Panc1 (cell line): ENCODE data around the gene CEACAM16. TPM values are rescaled to one million over a fixed set of nuclear protein-coding genes. Genes with fewer than 3 reads are reported as not detected.

Experiments
- ATAC-seq: fragments of 200-7000 bp; cut with Tn5 transposase; 2 replicates; pipeline ENCODE4 v1.9.1; 2020; ENCODE audit warnings: mild to moderate bottlenecking, moderate library complexity
- BruUV-seq: library from RNA; stranded (reverse); fragments of 400-500 nt; replicated peaks from 2 replicates; lab custom pipeline; 2021; lab: Mats Ljungman, UMichigan
- CTCF ChIA-PET: fragments of 300-600 bp; sonication (Branson Sonifier 250); formaldehyde crosslinking; loops from one replicate; lab custom pipeline; 2022; ENCODE audit warnings: antibody characterized with exemption; lab: Charles Lee
- POLR2A ChIA-PET: fragments of 300-600 bp; sonication (Branson Sonifier 250); formaldehyde crosslinking; loops from one replicate; lab custom pipeline; 2022; ENCODE audit warnings: antibody characterized with exemption; lab: Charles Lee
- DNase-seq: peaks from one replicate; pipeline ENCODE4 v3.0.0-alpha.2; 2010; ENCODE audit warnings: low read depth, low spot score
- H3K27ac ChIP-seq: 2 replicates; pipeline ENCODE4 v1.5.1; 2011; ENCODE audit warnings: mild to moderate bottlenecking, low read length, inconsistent platforms
- H3K27me3 ChIP-seq: fragments of 200-500 bp; sonication (Bioruptor generic); 2 replicates; pipeline ENCODE4 v1.6.0; 2014; ENCODE audit warnings: low read length, inconsistent platforms; ENCODE audit not compliant: control insufficient read depth, insufficient read depth
- H3K36me3 ChIP-seq: fragments of 200-500 bp; sonication (Bioruptor generic); 2 replicates; pipeline ENCODE4 v1.5.1; 2014; ENCODE audit warnings: inconsistent platforms, mild to moderate bottlenecking, low read length, moderate library complexity; ENCODE audit not compliant: control insufficient read depth, insufficient read depth
- H3K4me1 ChIP-seq: 2 replicates; pipeline ENCODE4 v1.5.1; 2011; ENCODE audit warnings: inconsistent platforms, mild to moderate bottlenecking, low read length, moderate library complexity; ENCODE audit not compliant: control insufficient read depth, insufficient read depth
- H3K4me3 ChIP-seq, 2 experiments: 2 replicates each; pipeline ENCODE4 v1.5.1; 2011 to 2012; ENCODE audit warnings: low read depth in 2 of 2, low read length in 2 of 2, mild to moderate bottlenecking in 2 of 2, inconsistent platforms in 1 of 2, moderate library complexity in 1 of 2
- H3K9me3 ChIP-seq: fragments of 200-500 bp; sonication (Bioruptor generic); 2 replicates; pipeline ENCODE4 v1.5.1; 2014; ENCODE audit warnings: low read depth, mild to moderate bottlenecking, inconsistent platforms, low read length, moderate library complexity; ENCODE audit not compliant: control insufficient read depth, insufficient read depth
- CTCF ChIP-seq: fragments of 450-650 bp; IDR thresholded peaks from 2 replicates; pipeline ENCODE4 v1.5.1; 2017; ENCODE audit warnings: mild to moderate bottlenecking
- POLR2AphosphoS5 ChIP-seq: IDR thresholded peaks from 2 replicates; pipeline ENCODE4 v1.6.1; 2012; ENCODE audit warnings: mild to moderate bottlenecking, low read depth, low read length, moderate library complexity
- SIN3A ChIP-seq: IDR thresholded peaks from 2 replicates; pipeline ENCODE4 v1.6.1; 2012; ENCODE audit warnings: low read depth, mild to moderate bottlenecking, low read length, moderate library complexity, borderline replicate concordance; ENCODE audit not compliant: insufficient read depth
- TCF7L2 ChIP-seq: IDR thresholded peaks from 2 replicates; pipeline ENCODE4 v1.6.1; 2011; ENCODE audit warnings: mild to moderate bottlenecking, low read depth, low read length, inconsistent platforms
- in situ Hi-C: cut with HindIII; loops from 2 replicates; pipeline ENCODE4 v1.10.0; 2016; ENCODE audit warnings: low sequenced_read_pairs, low pct_unique_long_range_greater_than_20kb
- intact Hi-C: fragments of 100-400 bp; cut with micrococcal nuclease; formaldehyde crosslinking; loops from one replicate; pipeline ENCODE4 v1.10.0; 2022; ENCODE audit not compliant: unreplicated experiment
- total RNA-seq: library from RNA; stranded (reverse); gene quantifications from one replicate; pipeline ENCODE4 v1.2.1, GENCODE V29; 2021; ENCODE audit not compliant: unreplicated experiment
- TF ChIP-seq, protein P1 (sequence below), 2 experiments: IDR thresholded peaks; 2 replicates each; pipeline ENCODE4 v1.6.1; 2011 to 2012; ENCODE audit warnings: low read depth in 2 of 2, control low read depth in 1 of 2, low read length in 1 of 2, mild to moderate bottlenecking in 1 of 2, moderate library complexity in 1 of 2; ENCODE audit not compliant: insufficient read depth in 1 of 2

CEACAM16 gene
- total RNA-seq, 1 experiment from 2014 or later = not detected

GRCh38 chr19:44689290-44690130 is 9.4 kb upstream of the CEACAM16 start:
- Histone ChIP-seq H3K4me1 (peaks cover 19% of the 10 kb centered on the region), H3K27ac (peak overlapping the region; percentile 70), H3K36me3 (no peaks in the 10 kb centered on the region), H3K4me3 (no peak overlapping the region), H3K9me3 (no peaks in the 10 kb centered on the region), H3K27me3 (no peaks in the 10 kb centered on the region)
- intact Hi-C loops (loop anchor here (2.0 to 5.0 kb wide), 2 partner anchors 33 to 81 kb away; no protein-coding TSS in a partner anchor), in situ Hi-C loops (no loop called here)
- CTCF ChIA-PET = interaction anchor here (0.7 to 1.9 kb wide), 7 partner anchors 34 to 218 kb away, joined by 3 to 22 read pairs (median 4); no protein-coding TSS in a partner anchor
- no TSS peak for BruUV-seq
- no peak for DNase-seq
- TF ChIP-seq POLR2AphosphoS5 (no peak), CTCF (peak; percentile 90)
- POLR2A ChIA-PET = interaction anchor here (0.7 kb wide), 1 partner anchor 177 kb away, joined by 3 read pairs; no protein-coding TSS in a partner anchor
- ATAC-seq = peak; percentile 86

GRCh38 chr19:44690131-44690440 is 8.9 kb upstream of the CEACAM16 start:
- peaks cover 17% of the 10 kb centered on the region for H3K4me1 ChIP-seq
- ATAC-seq = no peak
- in situ Hi-C loops (no loop called here), intact Hi-C loops (no loop called here)
- peak overlapping the region; percentile 70 for H3K27ac ChIP-seq
- CTCF ChIA-PET = interaction anchor here (0.9 to 1.9 kb wide), 3 partner anchors 33 to 81 kb away, joined by 4 to 22 read pairs (median 4); no protein-coding TSS in a partner anchor
- TF ChIP-seq TCF7L2 (no peak), CTCF (no peak), POLR2AphosphoS5 (no peak), SIN3A (no peak)
- TF ChIP-seq, protein P1, sequence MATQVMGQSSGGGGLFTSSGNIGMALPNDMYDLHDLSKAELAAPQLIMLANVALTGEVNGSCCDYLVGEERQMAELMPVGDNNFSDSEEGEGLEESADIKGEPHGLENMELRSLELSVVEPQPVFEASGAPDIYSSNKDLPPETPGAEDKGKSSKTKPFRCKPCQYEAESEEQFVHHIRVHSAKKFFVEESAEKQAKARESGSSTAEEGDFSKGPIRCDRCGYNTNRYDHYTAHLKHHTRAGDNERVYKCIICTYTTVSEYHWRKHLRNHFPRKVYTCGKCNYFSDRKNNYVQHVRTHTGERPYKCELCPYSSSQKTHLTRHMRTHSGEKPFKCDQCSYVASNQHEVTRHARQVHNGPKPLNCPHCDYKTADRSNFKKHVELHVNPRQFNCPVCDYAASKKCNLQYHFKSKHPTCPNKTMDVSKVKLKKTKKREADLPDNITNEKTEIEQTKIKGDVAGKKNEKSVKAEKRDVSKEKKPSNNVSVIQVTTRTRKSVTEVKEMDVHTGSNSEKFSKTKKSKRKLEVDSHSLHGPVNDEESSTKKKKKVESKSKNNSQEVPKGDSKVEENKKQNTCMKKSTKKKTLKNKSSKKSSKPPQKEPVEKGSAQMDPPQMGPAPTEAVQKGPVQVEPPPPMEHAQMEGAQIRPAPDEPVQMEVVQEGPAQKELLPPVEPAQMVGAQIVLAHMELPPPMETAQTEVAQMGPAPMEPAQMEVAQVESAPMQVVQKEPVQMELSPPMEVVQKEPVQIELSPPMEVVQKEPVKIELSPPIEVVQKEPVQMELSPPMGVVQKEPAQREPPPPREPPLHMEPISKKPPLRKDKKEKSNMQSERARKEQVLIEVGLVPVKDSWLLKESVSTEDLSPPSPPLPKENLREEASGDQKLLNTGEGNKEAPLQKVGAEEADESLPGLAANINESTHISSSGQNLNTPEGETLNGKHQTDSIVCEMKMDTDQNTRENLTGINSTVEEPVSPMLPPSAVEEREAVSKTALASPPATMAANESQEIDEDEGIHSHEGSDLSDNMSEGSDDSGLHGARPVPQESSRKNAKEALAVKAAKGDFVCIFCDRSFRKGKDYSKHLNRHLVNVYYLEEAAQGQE (IDR thresholded peaks at IDR 0.05; ENCODE audit: insufficient read depth in 1 of 2, low read depth in 2 of 2, low read length in 1 of 2) = no peak
- no TSS peak for BruUV-seq
- no peak overlapping the region for H3K4me3 ChIP-seq
- no peak for DNase-seq
- no peaks in the 10 kb centered on the region for H3K27me3 ChIP-seq
- no peaks in the 10 kb centered on the region for H3K9me3 ChIP-seq
- POLR2A ChIA-PET = interaction anchor here (0.7 kb wide), 1 partner anchor 177 kb away, joined by 3 read pairs; no protein-coding TSS in a partner anchor
- no peaks in the 10 kb centered on the region for H3K36me3 ChIP-seq
